GM21515 (cell line): ENCODE data around the gene STIM2.

Source experiments
- ATAC-seq: cut with Tn5 transposase; IDR thresholded peaks from one replicate; pipeline ENCODE4 v1.9.1; 2021; ENCODE audit not compliant: unreplicated experiment

Gene STIM2

DNA sequence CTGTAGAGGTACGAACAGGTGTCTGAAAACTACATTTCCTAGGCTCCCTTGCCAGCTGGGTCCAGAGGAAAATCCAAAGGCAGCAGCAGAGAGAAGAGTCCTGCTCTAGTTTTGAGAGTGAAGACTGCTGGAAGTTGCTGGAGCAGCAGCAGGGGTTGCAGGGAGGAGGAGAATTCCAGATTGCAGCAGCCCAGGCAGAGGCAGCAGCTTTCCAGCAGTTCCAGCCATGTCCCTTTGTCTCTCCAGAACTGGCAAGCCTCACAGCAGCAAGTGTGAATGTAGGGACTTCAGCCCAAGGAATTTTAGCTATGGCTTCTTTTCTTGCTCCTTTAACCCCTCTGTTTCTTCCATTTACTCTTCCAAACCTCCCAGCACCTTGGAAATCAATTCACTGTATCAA, 24.1 kb upstream of the STIM2 start:
- no peak for ATAC-seq

DNA sequence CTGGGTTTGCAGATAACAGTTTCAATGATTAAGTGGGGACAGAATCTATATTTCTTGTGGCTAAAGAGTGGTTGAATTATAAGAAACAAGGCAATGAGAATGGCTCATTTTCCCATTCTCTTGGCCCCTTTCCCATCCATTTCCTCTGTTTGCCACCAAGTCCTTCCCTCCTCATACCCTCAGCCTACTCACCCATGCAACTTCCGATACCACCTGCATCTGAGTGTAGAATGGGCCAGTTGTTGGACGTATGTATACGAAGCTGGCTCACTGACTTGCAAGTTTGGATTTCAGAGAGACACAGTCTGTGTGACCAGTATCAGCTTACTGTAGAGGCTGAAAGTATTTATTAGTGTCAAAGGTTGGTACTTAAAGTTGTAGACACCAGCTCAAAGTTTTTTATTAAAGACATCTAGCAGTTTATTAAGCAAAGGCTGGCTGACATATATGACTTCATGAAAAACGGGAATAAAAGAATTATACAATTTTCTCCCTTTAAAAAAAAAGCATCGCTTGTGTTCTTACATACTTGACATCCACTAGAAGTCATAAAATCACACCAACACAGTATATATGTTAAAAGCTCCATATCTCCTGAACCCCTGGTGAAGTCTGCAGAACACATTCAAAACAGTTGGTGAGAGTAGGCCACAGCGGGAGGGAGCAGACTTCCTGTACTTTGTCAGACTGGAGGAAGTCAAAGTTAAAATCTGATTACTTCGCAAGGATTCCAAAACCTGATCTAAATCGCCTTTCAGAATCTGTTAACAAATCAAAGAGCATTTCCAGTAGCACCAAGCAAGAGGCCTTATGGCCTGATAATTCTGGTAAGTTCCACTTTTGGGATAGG, 22.4 kb upstream of the STIM2 start:
- ATAC-seq: no peak

DNA sequence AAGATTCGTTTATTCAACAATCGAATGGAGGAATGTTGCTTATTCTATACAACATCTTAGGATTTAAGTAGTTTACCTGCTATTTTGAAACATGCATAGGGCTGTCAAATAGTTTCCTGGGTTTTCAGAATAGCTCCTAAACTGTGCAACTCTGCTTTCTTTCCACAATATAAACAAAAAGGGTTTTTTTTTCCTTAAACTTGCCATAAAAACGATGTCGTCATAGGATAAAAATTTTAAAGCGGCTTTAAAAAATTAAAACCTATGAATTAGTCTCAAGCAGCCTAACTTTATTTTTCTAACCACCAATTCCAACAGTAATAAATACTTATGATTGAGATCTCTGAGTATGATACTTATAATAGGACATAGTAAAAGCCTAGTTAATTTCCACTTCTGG, 21.6 kb upstream of the STIM2 start:
- ATAC-seq: no peak

DNA sequence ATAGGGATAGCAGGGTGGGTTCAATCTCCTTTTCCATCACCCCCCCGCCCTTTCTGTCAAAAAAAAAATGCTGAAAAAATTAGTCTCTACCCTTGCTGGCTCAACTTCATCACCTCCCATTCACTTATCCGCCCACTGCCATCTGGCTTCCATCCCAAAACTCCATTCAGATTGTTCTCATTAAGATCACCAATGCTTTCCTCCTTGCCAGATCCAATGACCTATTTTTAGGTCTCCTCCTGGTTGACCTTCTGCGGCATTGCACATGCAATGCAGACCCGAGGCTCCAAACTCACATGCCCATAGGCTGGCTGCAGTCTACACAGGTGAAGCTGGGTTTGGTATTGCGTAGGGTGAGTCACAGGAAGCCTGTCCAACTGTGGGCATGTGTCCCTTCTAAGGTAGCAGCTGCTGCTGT, 21.1 kb upstream of the STIM2 start:
- no peak for ATAC-seq

DNA sequence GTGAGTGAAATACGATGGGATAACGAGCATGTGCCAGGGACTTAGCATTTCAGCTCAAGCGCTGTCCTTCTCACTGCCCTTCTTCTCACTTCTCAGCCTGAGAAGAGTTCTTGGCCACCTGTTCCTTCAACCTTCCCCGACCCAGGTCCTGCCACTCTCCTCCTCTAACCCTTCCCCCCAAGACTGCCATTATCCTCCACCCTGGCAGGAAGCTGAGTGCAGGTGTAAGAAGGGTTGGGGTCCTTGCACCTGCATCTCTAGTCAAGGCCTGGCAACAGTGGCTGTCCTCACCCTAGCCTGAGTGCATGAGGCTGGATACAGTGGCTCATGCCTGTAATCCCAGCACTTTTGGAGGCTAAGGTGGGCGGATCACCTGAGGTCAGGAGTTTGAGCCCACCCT, 19.9 kb upstream of the STIM2 start:
- no peak for ATAC-seq

DNA sequence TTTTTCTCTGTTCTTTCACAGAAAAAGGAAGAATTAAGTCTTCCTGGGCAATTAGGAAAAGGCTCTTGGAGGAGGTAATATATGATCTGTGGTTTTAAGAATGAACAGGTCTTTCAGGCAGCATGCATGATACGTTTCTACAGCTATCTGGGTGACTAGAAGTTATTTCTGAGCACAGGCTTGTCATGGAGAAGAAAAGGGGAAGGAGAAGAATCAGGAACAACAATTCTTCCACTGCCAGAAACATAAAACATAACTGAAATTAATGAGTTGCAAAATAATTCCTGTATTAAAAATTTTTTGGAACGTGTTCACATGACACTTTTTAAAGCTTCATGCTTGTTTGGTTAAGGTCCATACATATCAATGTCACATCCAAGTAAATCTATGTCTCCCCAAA, 17.7 kb upstream of the STIM2 start:
- ATAC-seq: no peak

DNA sequence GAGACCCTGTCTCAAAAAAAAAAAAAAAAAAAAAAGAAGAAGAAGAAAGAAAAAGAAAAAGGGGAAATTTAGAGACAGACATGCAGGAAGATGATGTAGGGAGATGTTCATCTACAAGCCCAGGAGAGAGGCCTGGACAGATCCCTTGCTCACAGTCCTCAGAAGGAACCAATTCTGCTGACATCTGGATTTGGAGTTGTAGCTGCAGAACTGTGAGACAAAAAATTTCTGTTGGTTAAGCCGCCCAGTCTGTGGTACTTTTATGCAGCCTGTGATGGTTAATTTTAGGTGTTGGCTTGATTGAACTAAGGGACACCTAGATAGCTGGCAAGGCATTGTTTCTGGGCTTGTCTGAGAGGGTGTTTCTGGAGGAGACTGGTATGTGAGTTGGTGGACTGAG, 10.1 kb upstream of the STIM2 start:
- no peak for ATAC-seq

DNA sequence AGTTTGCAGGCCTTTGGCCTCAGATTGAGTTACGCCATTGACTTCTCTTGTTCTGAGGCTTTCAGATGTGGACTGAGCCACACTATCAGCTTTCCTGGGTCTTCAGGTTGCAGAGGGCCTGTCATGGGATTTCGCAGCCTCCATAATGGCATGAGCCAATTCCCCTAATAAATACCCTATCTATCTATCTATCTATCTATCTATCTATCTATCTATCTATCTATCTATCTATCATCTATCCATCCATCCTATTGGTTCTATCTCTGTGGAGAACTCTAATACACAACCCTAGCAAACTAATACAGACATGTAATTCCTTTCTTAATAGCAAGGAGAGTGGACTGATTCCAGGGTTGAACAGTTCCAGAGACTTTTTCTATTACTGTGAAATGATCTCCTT, 9.5 kb upstream of the STIM2 start:
- no peak for ATAC-seq

DNA sequence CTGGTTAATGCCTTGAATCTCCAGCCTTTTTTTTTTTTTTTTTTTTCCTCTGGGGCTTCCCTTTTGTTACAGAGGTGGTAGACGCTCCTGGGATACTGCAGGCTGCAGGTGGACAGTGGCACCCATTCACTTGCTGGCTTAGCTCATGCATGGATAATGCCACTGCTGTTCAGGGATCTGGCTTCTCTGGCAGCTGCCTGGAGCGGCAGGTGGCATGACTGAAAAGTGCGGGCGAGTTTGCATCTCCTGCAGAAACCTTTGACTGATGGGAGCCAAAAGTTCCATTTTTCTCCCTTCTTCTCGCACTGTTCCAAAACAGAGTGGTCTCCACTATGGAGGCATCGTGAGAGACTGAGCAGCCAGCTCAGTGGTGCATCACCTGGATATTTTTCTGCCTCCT, 5.9 kb upstream of the STIM2 start:
- ATAC-seq: no peak

DNA sequence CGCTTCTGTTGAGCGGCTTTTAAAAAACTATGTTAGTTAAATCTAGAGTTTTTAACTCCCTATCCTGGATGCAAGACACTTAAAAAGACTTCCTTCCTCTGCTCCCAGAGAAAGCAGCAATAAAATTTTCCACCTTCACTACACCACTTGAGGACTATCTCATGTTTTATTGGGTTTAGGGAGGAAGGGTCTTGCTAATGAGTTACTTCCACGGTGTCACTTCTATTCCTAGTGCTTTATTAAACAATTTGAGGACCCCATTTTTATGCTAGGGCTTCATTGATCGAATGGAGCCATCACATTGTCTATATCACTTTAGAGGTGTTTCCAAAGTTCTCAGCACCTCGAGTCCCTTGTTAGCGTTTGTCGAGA, 3.7 kb upstream of the STIM2 start:
- ATAC-seq: no peak

DNA sequence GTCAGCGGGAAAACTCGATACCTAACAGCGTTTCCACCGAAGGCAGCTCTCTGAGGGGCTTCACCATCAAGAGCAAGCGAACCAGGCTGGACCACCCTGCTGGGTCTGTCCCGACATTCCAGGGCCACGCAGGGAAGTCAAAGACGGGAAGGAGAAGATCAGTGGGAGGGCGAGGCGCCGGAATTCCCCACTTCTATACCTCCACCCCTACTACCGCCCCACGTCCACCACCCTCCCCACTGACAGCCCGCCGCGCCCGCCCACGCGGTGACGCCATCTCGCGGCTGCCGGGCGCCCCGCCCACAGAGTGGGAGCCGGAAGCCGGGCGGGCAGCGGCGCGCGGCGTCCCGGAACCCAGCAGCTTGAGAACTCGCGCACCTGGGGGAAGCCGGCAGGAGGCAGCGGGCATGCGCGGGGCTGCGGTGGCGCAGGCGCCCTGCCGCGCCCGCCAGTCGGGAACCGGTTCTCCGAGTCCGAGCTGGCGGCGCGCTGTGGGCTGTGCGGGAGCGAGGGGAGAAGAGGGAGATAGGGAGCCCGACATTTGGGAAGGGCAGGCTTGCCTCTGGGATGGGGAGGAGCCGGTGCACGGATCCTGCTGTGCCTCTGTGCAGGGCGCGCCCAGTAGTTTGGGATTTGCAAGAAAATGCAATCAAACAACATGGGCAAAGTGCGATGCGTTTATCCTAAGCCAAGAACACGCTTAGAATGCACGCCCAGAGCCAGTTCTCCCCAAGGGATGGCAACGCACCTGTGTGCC, 3.2 kb upstream of the STIM2 start:
- ATAC-seq: peak; percentile 53

DNA sequence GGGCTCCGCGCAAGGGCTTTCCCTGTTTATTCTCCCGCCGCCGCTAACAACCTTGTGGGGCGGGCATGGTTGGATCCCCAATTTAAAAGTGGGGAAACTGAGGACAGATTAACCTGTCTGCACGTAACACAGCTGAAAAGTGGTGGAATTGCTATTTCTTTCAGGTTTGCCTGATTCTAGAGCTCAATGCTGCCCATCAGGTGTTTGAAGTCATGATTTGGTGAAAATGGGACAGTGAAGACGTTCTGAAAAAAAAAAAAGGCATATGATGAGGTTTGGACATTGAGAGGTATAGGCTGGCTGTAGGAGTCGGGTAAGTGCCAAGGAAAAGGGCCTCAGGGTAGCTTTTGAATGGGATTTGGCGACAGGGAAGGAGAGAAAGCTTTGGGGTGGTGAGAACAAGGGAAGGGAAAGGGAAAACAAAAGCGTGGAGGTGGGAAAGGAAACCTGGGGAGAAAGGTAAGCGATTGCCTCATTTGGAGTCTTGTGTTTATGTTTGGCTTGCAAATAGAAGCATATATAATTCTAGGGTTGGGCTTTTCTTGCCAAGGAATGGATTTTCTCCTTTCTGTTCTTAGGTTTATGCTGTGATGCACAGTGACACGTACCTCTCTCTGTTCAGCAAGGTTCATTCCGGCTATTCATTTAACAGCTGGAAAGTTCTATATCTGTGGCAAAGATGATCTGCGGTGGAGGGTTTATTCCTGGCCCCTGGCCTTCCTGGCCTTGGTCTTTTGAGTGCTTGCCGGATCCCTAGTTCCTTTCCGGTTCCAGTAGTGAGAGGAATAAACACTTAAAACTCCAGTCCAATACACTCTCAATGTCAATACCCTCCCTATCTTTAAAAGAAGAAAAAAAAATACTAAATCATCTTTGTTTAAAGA, 2.4 kb upstream of the STIM2 start:
- no peak for ATAC-seq

DNA sequence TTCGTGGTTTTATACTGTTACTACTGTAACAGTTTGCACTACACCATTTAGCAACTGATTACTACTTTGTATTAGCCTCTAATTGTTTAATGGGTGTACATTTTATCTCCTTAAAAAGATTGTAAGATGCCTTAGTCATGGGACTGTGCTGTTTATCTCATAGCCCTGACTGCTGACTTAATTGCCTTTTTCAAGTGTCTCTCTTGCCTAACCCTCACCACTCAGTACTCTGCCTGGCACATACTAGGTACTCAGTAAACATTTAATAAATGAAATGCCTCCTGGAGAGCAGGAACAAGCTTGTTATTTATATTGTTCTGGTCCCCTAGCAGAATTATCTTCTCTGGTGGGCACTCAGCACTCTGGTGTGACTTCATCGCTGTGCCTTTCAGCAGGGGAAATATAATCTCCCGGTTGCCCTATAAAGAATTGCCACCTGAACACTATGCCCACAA, 1.7 kb upstream of the STIM2 start:
- no peak for ATAC-seq

DNA sequence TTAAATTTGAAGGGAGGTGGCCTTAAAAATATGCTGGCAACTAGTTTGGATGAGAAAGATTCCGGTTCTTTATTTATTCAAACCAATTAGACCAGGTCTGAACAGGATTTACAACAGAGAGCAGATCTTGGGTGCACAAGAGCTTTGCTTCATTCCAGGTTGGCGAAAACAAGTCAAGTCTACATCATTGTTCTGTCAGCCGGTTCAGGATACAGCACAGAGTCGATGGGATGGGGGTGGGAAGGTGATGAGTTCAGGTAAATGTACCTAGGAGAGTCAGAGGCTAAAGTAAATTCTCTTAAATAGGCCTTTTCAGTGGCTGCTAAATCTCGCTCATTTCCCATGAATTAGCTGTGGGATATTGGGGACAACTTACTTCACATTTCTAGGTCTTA, 882 bp upstream of the STIM2 start:
- ATAC-seq: no peak

DNA sequence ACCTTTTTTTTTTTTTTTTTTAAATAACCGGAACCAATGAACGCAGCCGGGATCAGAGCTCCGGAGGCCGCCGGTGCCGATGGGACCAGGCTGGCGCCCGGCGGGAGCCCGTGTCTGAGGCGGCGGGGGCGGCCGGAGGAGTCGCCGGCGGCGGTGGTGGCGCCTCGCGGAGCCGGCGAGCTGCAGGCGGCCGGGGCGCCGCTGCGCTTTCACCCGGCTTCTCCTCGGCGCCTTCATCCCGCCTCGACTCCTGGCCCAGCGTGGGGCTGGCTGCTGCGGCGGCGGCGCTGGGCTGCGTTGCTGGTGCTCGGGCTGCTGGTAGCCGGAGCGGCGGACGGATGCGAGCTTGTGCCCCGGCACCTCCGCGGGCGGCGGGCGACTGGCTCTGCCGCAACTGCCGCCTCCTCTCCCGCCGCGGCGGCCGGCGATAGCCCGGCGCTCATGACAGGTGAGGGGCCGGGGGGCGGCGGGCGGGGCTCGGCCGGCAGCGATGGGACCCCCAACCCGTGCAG, 337 bp downstream of the STIM2 start:
- peak; percentile 24 for ATAC-seq

DNA sequence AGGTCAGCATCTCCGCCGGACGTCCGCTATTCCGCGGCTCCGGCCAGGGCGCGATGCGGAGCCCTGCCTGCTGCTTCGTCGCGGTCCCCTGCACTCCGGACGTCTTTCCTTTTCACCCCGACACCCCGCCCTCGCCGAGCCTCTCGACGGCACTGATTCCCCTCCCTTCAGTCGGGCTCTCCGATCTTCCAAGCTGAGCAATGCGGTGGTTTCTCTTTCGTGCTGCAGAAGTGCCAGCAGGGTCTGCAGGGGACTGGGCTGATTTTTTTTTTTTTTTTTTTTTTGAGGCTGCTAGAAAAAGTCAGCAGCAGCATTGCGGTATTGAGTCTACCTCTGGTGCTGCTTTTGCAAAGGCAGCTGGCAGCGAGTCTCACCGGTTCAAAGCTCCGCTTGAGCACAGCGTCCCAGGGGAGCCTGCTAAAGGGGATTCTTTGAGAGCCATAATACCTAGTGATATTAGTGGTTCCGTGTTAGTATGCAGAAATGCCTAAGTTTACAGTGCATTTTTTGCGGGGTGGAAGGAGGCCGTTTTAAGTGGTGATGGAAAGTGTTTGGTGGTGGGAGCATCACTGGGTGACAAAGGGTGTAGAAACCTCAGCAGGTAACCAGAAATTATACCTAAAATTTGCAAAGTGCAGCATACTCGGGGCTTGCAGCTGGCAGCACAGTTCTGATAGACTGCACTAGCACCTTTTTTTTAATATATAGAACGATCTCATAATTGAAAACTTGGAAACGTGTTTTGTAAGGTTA, 969 bp downstream of the STIM2 start:
- peak; percentile 37 for ATAC-seq

DNA sequence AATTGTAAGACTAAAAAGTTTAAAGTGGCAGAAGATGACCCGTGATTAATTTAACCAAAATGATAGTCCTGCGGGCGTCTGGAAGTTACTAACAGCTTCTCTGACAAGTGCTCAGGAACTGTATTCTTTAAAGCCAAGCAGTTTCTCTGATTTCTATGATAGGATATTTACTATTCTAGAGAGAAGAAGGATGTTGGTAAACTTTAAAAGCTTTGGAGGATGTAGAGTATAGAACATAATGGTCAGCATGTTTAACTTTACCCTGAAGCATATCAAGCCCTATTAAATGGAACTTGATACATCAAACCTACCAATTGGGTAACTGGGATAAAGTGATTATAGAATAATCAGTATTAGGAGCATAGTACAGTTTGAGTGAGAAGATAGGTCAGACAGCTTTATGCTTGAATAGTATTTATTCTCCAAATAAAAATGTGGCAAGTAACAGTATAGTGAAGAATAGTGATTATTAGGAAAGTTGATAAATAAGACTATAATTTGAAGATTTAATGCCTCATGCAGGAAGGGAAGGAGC, 1.8 kb downstream of the STIM2 start:
- ATAC-seq: no peak

DNA sequence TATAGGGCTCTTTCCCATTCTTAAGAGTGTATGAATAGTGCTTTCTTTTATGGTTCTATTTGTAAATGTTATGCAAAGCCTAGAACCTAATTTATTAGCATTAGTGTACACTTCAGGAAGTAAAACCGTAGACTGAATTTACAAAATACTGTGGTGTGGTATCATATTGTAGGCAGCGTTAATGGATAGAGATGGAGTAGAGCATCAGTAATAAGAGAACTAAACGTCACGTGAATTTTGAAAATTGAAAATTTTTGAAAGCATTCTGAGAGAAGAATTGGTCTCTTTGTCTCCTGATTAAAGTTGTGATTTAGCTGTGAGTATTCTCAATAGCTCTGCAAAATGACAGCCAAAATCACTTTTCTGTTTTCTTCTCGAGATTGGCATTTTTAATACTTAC, 2.9 kb downstream of the STIM2 start:
- ATAC-seq: no peak

DNA sequence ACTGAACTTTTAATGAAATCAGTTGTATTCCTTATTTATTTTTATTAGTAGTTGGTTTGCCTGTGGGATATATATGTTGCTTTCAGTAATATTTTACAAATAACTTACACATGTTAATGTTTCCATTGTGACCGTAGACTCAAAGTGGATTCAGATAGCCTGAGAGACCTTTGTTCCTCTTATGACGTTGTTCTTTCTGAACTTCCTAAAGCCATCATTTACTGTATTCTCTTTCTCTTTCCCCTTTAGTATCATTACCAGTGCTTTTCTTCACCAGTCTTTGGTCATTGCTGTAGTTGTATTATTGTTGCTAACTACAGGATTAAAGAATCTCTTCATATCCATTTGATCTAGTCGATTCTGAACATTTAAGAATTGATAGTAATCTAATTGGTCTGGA, 4.3 kb downstream of the STIM2 start:
- no peak for ATAC-seq

DNA sequence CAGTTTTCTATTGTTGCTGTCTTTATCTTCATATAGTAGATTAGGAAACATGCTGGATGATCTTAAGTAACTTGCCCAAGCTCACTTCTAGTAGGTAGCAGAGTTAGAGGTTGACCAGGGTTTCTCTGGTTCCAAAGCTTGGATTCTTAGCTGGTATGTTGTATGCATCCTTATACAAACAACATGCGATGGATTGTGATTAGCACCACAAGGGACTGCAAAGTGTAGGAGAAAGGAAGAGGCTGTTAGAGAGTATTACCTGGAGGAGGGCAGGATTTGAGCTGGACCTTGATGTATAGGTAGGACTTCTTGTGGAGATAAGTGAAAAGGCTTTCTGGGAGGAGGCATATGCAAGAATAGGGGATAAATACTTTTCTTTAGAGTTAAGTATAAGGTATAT, 5.6 kb downstream of the STIM2 start:
- ATAC-seq: no peak
